Smooth muscle cell of trachea (primary cell): ENCODE results near the gene LYPD1. TPM values are rescaled to one million over a fixed set of nuclear protein-coding genes. Genes with fewer than 3 reads are reported as not detected.

Experiments
- total RNA-seq: library from RNA; depleted of rRNA; stranded (reverse); fragments of >200 nt; gene quantifications from 2 replicates; pipeline ENCODE4 v1.2.1, GENCODE V29; 2014

Gene LYPD1
- 0.33 and 0.73 TPM in 2 replicates for total RNA-seq

GRCh38 chr2:132669908-132670495 is at the start of gene LYPD1:
TSS of gene LYPD1 (minus strand) at chr2:132670205. CDS start at chr2:132669932, 273 bp downstream.

